ENCODE data around the gene TAF4B.
"Not testable (repeated sequence)": the region's sequence is repeated elsewhere in the genome, so short reads cannot be mapped to it uniquely, and the experiment has no call there.

The TAF4B gene

DNA sequence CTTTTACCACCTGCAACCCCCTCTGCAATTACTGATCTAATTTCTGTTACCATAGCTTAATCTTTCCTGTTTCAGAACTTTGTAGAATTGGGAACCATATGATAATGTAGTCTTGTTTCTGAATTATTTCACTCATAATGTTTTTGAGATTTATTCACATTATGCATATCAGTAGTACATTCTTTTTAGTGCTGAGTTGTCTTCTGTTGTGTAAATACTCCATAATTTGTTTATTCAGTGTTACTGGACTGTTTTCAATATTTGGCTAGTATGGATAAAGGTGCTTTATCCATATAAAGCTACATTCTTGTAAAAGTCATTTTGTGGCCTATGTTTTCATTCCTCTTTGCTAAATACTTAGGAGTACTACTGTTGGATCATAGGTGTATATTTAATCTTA lies 152.5 kb downstream of the TAF4B start:
- in situ Hi-C loops (cut with MboI; ENCODE audit: low sequenced_read_pairs), result no loop called here

DNA sequence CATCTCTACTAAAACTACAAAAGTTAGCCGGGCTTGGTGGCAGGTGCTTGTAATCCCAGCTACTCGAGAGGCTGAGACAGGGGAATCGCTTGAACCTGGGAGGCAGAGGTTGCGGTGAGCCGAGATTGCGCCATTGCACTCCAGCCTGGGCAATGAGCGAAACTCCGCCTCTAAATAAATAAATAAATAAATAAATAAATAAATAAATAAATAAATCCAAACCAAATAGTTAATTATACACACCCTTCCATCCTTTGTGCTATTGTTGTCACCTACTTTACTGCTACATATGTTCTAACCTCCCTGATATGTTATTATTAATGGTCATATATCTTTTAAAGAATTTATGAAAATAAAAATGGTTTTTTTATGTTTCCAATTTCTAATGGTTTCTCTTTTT lies 155.3 kb downstream of the TAF4B start:
- in situ Hi-C loops (cut with MboI; ENCODE audit: low sequenced_read_pairs), result not testable (repeated sequence)

DNA sequence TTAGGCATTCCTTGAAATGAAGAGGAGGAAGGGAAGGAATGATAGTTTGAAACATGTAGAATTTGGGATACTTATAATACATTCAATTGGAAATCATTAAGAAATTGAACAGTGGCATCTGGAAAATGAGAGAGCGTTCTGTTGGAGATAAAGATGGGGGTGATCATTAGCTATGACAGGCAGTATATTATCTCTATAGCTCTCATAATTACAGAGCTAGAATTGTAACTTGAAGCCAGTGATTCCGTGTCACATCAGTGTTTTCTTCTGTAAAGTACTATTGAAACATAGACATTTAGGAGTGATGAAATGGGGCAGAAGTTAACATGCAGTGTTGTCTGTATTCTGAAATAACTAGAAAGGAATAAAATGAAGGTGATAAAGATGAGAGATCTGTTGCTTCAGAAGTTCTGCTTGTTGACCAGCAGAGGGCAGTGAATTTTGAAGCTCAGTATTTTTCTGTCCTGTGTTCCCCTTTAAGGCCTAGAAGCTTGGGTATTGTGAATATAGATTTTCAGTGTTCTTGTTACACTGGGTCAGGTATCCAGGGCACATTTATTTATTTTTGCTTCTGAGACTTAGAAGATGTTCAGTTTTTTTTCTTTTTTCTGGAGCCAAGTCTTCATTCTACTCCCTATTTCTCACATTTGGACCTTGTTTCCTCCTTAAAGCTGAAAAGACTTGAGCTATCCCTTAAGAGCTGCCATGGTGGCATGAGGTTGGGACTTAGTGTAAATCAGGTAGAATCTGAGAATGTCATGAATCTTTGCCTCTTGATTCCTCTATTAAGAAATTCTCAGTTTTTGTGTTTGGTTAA lies 157.4 kb downstream of the TAF4B start:
- in situ Hi-C loops (cut with MboI; ENCODE audit: low sequenced_read_pairs), result no loop called here

DNA sequence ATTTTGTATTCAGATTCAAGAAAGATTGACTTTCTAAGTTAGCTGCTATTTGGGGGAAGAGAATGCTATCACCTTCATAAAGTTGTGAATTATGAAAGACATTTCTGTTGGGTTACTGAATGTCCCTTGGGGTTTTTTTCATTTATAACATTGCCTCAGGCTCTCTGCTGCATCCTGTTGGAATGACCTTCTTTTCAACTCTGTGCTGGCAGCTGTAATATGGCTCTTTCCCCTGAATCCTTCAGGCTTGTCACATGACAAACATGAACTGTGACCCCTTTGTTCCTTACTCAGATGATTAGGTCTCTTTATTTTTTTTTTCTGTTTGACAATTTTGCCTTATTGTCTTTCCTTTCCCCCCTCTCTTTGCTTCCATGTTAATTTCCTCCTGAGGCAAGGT lies 159.8 kb downstream of the TAF4B start:
- in situ Hi-C loops (cut with MboI; ENCODE audit: low sequenced_read_pairs), result no loop called here

DNA sequence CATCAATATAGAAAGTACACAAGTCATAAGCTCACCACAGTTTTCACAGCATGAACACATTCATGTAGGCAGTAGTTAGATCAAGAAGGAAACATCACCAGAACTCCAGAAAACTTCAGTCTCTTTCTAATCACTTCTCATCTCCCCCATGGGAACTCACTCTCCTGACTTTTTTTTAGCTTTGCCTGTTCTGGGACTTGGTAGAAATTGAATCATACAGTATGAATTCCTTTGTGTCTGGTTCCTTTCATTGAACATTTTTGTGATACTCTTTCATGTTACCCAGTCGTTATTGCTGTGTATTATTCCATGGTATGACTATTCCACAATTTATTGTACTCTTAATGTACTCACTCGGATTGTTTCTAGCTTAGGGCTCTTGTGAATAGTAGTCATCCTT lies 160.2 kb downstream of the TAF4B start:
- in situ Hi-C loops (cut with MboI; ENCODE audit: low sequenced_read_pairs), result no loop called here

DNA sequence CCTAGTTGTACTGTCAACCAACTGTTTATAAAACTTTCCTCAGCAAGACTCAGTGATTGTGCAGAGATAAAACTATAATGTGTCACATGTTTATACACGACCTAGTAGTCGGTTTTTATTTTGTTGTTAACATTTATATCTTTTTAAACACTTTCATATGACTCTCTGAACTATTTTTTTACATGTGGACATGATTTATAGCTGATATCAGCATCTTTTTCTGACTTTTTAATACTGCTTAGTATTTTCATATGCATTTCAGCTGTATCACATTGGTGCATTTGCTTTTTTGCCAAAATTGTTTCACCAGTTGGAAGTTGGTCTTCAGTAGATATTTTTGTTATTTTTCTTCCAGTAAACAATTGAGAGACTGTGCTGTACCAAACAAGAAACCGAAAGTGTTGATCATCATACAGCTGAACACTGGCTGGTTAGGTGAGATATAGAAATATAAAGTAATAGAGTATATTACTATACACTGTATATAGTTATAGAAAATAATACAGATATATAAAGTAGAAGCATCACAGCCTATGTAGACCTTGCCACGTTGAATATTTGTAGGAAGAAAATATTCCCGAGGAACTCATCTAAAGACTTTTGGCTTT lies 167.9 kb downstream of the TAF4B start:
- in situ Hi-C loops (cut with MboI; ENCODE audit: low sequenced_read_pairs), result no loop called here

DNA sequence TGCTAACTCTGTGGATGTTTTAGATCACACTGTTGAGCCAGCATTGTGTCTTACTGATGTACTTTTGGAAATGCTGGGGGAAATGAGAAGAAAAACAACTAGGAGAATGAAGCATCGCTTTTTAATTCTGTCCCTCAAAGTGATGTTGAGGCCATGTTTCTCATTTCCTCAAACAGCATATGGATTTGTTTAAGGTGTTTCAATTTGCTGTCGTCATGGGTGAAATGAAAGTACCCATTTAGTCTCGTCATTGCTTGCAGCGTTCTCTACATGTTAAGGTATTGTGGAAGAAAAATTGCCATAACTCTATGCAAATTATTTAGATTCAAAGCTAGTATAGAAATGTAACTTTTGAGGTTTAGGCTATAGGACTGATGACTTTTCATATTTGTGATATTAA lies 170.8 kb downstream of the TAF4B start:
- in situ Hi-C loops (cut with MboI; ENCODE audit: low sequenced_read_pairs), result no loop called here

DNA sequence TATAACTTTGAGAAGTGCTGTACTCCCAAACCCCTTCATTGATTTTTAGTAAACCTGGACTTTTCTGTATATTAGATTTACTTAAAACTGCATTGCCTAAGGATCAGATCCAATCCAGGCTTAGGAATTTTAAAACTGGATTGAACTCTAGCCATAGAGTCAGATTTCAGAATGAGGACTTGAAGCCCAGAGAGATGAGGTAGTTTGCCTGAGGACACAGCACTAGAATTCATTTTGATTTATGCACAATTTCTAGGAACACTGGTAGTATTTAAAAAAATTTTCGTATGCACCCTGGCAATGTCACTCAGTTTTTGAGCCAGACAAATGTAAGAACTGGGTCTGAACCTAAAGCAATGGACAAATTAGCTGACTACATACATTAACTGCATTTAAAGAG lies 177.2 kb downstream of the TAF4B start:
- in situ Hi-C loops (cut with MboI; ENCODE audit: low sequenced_read_pairs), result no loop called here

DNA sequence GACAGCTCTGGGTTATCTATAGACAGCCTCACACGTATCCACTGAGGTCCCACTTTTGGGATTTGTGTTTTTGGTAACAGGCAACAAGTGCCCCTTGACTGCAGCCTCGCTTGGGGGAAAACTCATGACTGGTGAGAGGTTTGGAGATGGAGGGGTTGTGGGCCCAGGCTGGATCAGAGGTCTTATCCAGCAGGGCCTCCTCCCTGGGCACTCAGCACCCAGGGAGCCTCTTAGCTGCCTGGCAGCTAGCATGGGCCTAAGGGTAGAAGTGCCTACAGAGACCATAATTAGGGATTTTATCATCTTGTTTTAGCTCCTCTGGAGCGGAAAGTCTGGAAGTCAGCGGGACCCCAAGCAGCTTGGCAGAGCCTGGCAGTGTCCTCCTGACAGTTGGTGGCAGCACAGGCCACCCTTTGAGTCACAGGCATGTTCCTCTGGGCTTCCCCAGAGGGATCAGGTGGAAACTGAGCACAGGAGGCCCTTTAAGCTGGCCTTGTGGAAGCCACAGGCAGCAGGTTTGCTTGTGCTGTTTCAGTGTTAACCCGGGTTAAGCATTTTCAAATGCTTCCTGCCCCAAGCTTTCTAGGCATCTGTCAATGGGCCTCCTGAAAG lies 179.1 kb downstream of the TAF4B start:
- in situ Hi-C loops (cut with MboI; ENCODE audit: low sequenced_read_pairs), result no loop called here

DNA sequence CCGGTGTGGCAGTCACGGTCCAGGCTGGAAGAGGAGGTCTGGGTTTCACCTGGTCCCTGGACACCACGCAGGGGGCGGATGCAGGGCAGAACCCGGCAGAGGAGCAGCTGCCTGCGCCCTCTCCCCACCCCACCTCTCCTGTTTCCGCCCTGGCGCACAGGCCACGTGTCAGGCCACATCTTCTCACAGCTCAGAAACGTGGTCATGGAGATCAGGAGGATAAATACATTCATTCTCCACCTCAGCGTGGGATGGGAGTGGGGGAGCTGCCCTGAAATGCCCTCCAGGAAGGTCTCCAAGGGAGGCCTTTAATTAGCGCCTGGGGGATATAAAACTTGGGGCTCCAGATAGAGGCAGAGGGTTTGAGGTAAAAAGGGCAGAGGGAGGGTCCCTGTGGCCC lies 180.1 kb downstream of the TAF4B start:
- in situ Hi-C loops (cut with MboI; ENCODE audit: low sequenced_read_pairs), result no loop called here

DNA sequence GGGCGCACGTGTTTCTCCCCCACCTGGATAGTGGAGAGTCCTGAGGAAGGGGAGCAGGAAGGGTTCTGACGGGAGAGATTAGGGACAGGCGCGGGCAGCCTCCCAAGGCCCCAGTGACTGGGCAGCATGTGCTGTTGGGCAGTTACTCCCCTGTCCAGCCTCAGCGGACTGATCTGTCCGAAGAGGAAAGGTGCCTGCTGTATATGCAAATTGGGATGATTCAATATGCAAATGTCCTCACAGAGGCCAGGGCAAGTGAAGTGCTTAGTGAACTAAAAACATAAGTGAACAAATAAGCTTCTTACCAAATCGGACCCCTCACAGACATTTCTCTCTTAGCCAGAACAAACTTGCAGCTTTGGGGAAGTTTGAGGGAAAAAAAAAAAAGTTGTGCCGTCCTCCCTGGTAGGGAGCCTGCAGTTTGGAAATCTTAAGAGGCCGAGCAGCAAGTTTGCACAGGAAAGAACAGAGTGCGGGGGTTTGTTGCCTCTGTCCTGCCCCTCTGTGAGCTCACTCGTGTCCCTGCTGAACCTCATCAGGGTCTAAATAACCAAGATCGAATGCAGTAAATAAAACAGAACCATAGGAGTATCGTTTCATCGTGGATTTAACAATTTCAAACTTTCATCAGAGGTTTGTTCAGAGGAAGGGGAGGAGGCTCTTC lies 180.7 kb downstream of the TAF4B start:
- in situ Hi-C loops (cut with MboI; ENCODE audit: low sequenced_read_pairs), result no loop called here

DNA sequence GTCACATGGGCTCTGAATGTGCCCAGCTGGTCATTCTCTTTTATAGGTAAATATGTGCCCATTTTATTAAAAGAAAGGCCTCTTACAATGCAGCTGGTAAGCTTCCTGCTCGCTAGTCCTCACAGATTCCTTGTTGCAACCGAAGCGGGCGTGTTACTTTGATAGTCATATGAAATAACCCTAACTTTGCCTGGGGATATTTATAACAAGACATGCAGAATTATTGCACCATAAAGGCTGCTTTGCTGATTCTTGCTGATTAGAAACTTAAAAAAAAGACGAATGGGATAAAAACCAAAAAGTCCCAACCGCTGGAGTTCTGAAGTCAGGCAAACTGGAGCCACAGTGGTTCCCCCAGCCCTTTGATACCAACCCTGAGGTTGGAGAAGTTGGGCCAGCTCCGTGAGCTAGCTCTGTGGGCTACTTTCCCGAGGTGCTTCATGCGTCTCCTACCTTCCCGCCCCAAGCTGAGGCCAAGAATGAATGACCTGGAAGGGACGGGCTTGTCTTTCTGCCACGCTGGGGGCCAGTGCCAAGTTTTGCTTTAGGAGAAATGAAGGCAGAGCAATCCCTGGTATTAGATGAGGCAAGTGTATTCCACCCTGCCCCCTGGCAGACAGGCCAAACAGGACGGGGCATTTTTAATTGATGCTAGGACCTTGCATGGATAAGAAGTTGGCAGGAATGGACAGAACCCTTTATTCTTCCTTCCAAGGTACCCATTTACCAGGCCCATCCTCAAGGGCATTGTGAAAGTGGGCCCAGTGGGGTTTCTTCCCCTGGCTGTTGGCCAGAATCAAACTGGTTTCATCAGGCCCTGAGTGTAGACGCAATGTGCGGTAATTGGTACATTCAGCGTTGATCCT lies 181.7 kb downstream of the TAF4B start:
- in situ Hi-C loops (cut with MboI; ENCODE audit: low sequenced_read_pairs), result no loop called here

DNA sequence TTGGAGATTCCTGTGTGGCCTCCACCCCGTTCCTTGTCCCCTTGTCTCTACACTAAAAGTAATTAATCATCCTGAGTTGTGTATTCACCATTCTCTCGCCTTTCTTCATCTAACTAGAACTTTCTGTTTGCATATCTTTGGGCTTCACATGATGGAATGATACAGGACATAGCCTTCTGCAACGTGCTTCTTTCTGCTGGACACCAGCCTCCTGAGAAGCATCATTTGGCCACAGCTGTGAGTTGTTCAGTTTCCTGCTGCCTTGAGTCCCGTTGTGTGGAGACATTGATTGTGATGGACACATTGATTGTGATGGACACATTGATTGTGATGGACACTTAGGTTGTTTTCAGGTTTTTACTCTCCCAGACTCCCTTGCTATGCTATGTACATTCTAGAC lies 182.8 kb downstream of the TAF4B start:
- in situ Hi-C loops (cut with MboI; ENCODE audit: low sequenced_read_pairs), result no loop called here

DNA sequence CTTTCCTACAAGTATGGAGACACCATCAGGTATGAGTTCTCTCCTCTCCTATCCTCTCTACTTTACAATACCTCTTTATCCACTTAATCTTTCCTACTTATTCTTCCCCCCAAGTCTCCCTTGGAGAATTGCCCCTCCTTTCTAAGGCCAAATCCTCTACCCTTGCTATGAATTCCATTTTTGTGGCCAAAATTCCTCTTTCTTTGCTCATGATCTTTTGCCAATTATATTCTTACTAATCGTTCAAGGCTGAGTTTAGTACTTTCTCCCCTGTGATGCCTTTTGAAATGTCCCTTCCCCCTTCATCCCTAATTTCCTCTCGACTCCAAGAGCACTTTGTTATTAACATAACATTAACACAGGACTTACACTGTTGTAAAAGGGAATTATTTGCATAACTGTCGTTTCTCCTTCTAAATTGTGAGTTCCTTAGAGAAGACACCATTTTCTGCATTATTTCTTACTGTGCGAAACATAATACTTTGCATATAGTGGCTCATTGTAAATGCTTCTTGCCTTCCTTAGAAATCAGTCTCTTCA lies 188.7 kb downstream of the TAF4B start:
- in situ Hi-C loops (cut with MboI; ENCODE audit: low sequenced_read_pairs), result no loop called here

DNA sequence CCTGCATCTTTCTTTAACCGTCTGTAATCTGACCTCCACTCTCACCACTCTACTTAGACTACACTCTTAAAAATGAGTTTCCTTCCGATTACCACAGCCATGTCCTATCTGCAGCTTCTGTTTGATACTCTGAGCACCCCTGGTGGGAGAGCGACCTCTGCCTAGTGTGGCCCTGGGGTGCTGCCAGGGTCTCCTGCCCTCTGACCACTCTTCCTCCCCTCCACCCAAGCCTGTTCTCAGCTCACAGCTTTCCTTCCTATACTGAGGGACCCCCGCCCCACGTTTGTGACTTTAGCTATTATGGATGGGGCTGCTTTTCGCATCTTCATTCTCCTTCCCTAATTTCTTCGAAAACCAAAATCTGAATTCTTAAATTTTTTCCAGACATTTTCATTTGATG lies 189.4 kb downstream of the TAF4B start:
- in situ Hi-C loops (cut with MboI; ENCODE audit: low sequenced_read_pairs), result no loop called here

DNA sequence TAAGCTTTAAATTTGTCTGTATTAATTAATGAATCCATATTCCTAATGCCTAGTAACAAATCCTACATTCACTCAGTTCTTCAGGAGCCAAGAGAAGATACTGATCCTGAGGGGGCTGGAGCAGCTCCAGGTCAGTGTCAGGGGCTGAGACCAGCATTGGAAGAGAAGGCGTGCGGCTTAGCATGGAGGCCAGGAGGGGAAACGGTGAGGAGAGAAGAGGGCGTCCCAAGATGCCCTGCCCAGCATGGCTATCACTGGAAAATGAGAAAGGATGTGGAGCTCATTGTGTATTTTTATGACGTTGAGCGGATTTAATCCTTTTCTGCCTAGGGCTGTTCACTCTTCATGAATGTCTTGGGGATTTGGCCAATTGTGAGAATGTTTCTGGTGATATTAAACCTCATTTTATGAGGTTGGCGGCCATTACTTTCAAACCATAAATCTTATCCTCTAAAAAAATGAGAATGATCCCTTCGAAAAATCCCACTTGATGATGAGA lies 190.5 kb downstream of the TAF4B start:
- in situ Hi-C loops (cut with MboI; ENCODE audit: low sequenced_read_pairs), result no loop called here

DNA sequence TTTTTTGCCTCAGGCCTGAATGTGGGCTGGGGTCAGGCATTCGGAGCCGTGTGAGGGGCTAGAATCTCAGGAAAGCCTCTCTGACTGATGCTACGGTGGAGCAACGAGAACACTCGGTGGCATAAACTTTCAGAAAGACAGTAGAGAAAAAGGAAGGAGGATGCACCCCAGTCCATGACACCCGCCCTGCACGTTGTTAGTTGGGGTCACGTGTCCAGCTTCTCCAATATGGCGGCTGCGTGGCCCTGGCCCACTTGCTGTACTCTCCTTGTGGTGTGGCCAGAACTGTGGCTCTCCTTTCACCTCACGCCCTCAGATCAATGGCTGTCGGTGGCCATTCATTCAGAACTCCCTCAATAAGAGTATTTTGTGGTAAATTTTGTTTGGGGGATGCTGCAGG lies 190.9 kb downstream of the TAF4B start:
- in situ Hi-C loops (cut with MboI; ENCODE audit: low sequenced_read_pairs), result no loop called here

DNA sequence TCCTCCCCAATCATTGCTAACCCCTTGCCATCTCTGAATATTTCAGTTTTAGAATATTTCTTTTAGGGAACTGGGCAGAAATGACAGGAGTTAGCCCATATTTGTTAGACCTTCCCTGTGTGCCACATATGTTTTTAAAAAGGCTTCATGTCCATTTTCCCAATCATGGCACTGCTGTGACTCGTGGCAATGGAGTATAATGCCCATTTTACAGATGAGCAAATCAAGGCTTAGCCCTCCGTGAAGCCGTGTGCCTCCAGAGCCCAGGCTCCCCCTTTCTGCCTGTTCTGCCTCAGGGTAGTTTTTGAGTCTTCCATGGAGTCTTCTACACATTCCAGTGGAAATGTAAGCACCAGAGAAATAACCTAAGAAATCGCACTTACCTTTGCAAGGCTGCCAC lies 192.0 kb downstream of the TAF4B start:
- in situ Hi-C loops (cut with MboI; ENCODE audit: low sequenced_read_pairs), result no loop called here

DNA sequence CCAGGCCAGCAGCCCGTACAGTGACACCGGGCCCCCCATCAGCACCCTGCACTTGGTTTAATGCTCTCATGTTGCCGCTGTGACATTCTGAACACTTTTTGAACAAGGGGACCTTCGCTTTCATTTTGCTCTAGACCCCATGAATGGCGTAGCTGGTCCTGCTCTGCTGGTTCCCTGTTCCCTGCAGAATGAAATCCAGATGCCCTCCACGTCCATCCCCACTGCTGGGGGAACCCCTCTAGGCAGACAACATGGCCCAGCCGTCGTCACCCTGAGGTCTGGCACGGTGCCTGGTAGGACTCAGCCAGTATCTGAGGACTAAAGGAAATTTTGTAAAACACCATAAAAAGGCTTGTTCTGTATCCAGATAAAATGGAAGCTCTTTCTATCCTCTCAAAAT lies 193.5 kb downstream of the TAF4B start:
- in situ Hi-C loops (cut with MboI; ENCODE audit: low sequenced_read_pairs), result no loop called here

DNA sequence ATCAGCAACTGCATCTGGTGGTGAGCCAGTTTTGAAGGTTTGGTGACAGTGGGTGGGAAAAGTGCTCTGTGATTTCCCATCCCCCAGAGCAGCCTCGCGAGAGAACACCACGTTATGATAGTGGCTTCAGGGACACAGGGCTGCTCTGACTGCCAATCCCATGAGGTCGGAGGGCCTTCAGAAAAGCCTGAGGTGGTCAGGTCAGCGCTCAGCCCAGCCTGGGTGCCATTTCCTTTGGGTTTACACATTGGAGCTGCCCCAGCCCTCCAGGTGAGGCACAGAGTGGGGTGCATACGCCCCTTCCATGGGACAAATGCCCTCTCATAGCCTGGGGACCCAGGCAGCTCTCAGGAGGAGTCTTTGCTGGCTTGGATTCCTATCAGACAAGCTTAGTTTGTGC lies 195.3 kb downstream of the TAF4B start:
- in situ Hi-C loops (cut with MboI; ENCODE audit: low sequenced_read_pairs), result no loop called here
